Mesothelial cell of epicardium (in vitro differentiated cells): ENCODE data around the gene ABL2. TPM values are rescaled to one million over a fixed set of nuclear protein-coding genes. Genes with fewer than 3 reads are reported as not detected.

Source experiments
- DNase-seq, 2 experiments: peaks; one replicate each; pipeline ENCODE4 v3.0.0; 2021; ENCODE audit warnings: low spot score in 2 of 2; ENCODE audit not compliant: unreplicated experiment in 2 of 2
- H3K27ac Mint-ChIP-seq: 2 replicates; pipeline ENCODE4 v1.8.0; 2021; ENCODE audit warnings: mixed read lengths
- H3K27me3 Mint-ChIP-seq: 2 replicates; pipeline ENCODE4 v1.8.0; 2021; ENCODE audit warnings: low read depth, mixed read lengths
- H3K36me3 Mint-ChIP-seq: 2 replicates; pipeline ENCODE4 v1.8.0; 2021; ENCODE audit warnings: mixed read lengths
- H3K4me1 Mint-ChIP-seq: 2 replicates; pipeline ENCODE4 v1.8.0; 2021; ENCODE audit warnings: mixed read lengths
- H3K4me3 Mint-ChIP-seq: 2 replicates; pipeline ENCODE4 v1.8.0; 2021; ENCODE audit warnings: mild to moderate bottlenecking, moderate library complexity, mixed read lengths
- H3K9me3 Mint-ChIP-seq: 2 replicates; pipeline ENCODE4 v1.8.0; 2021; ENCODE audit warnings: mixed read lengths
- total RNA-seq: library from RNA; stranded (reverse); gene quantifications from 3 replicates; pipeline ENCODE4 v1.2.1, GENCODE V29; 2021
- TF ChIP-seq, protein P1 (sequence below): fragments of 200-600 bp; sonication (generic); IDR thresholded peaks from one replicate; pipeline ENCODE4 v1.5.0; 2021; ENCODE audit warnings: antibody characterized with exemption; ENCODE audit not compliant: unreplicated experiment

Gene ABL2
- total RNA-seq, 1 donor from 2014 or later: 23.7 TPM

DNA sequence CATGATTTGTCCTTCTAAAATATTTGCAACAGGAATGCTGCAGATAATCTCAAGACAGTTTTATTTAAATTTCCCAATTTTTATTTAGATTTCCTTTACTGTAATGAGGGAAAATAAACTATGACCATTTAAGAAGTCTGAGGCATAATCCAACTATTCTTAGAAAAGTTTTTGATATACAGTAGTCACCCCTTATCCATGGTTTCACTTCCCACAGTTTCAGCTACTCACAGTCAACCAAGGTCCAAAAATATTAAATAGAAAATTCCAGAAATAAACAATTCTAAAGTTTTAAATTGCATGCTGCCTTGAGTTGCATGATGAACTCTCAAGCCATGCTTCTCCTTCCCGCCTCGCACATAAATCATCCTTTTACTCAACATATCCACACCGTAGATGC is 114.3 kb downstream of the ABL2 start:
- H3K9me3 Mint-ChIP-seq: no peaks in the 10 kb centered on the region
- DNase-seq: no peak
- peaks cover 41% of the 10 kb centered on the region for H3K36me3 Mint-ChIP-seq
- H3K4me3 Mint-ChIP-seq: no peak overlapping the region
- no peaks in the 10 kb centered on the region for H3K4me1 Mint-ChIP-seq
- H3K27ac Mint-ChIP-seq: no peak overlapping the region
- TF ChIP-seq, protein P1, sequence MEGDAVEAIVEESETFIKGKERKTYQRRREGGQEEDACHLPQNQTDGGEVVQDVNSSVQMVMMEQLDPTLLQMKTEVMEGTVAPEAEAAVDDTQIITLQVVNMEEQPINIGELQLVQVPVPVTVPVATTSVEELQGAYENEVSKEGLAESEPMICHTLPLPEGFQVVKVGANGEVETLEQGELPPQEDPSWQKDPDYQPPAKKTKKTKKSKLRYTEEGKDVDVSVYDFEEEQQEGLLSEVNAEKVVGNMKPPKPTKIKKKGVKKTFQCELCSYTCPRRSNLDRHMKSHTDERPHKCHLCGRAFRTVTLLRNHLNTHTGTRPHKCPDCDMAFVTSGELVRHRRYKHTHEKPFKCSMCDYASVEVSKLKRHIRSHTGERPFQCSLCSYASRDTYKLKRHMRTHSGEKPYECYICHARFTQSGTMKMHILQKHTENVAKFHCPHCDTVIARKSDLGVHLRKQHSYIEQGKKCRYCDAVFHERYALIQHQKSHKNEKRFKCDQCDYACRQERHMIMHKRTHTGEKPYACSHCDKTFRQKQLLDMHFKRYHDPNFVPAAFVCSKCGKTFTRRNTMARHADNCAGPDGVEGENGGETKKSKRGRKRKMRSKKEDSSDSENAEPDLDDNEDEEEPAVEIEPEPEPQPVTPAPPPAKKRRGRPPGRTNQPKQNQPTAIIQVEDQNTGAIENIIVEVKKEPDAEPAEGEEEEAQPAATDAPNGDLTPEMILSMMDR: no peak
- no peaks in the 10 kb centered on the region for H3K27me3 Mint-ChIP-seq

DNA sequence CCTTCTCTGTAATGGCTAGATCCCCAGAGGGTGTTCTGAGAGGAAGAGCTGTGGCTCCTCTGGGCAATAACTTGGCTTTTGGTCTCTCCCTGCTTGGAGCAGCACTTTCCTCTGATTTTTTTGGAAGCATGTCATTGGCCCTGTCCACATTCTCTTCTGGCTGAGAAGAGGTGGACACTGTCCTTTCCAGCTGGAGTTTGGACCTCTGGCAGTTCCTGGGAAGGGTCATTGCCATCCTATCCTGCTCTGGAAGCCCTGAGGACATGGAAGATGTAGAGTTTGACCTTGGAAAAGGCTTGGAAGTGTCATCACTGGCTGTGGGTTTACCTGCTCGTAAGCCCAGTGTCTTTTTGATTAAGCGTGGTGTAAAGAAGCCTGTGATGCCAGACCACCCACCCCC is 120.8 kb downstream of the ABL2 start:
- Mint-ChIP-seq H3K4me1 (peaks cover 8% of the 10 kb centered on the region), H3K27ac (no peak overlapping the region), H3K36me3 (peaks cover 23% of the 10 kb centered on the region), H3K4me3 (no peak overlapping the region), H3K9me3 (no peaks in the 10 kb centered on the region), H3K27me3 (no peaks in the 10 kb centered on the region)
- TF ChIP-seq, protein P1: no peak
- no peak for DNase-seq

DNA sequence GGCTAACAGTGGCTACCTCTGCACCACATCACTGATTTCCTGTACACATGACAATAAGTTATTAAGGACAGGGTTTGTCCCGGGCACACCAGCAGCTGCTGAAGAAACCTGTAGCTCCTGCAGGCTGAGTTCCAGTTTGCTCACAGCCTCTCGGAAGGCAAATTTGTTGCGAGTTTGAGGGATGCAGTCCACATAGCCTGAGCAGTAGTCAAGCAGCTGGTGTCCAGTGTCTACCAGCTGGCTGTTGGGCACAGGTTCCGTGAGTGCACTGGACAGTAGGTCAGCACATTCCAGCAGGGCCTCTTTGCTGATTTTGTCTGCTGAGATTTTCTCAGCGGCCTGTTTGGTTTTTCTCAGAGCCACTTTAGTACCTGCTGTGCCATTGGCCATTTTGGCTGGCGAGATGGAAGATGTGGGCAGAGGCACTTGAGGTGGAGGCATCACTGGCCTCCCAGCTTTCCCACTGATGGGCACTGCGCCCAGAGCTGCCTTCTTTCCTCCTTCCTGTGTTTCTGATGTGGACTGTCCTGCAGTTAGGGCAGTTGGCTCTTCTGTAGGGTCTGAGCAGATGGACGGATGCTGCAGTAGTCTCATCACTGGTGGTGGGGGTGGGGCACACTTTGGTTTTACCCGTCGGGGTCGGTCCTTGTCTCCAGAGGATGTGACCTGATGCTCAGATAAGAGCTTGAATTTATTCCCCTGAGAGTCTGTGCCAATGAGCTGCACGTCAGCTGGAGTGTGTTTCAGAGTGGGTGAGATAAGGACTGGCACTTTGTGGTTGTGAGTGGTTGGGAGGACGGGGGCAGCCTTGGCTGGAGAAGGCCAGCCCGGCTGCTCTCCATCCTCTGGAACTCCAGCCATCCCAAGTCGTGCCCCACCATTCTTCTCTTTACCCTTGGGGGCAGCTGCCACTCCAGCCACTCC is 121.5 kb downstream of the ABL2 start:
- Mint-ChIP-seq H3K4me1 (peaks cover 8% of the 10 kb centered on the region), H3K36me3 (peaks cover 20% of the 10 kb centered on the region), H3K27ac (no peak overlapping the region), H3K4me3 (no peak overlapping the region), H3K27me3 (no peaks in the 10 kb centered on the region), H3K9me3 (no peaks in the 10 kb centered on the region)
- TF ChIP-seq, protein P1: no peak
- DNase-seq: no peak

DNA sequence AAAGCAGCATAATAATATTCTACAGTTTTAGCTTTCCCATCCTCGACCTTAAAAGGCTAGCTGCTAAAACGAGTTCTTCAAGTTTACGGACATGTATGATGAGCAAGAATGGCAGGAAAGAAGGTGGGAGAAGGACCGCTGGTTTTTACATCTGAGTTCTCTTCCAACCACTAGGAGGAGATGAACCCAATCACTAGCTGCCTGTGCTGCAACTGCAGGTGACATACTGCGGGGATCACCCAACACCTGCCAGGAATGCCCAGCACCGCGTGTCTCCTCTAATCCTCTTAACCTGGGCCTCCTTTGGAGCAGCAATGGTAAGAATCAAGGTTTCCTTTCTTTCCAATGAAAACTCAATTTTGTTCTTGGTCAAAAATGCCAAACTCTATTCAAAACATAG is 124.1 kb downstream of the ABL2 start:
- peaks cover 9% of the 10 kb centered on the region for H3K4me1 Mint-ChIP-seq
- H3K9me3 Mint-ChIP-seq: no peaks in the 10 kb centered on the region
- TF ChIP-seq, protein P1: peak; percentile 53
- H3K27me3 Mint-ChIP-seq: no peaks in the 10 kb centered on the region
- H3K27ac Mint-ChIP-seq: no peak overlapping the region
- no peak overlapping the region for H3K4me3 Mint-ChIP-seq
- peaks cover 24% of the 10 kb centered on the region for H3K36me3 Mint-ChIP-seq
- DNase-seq: no peak

DNA sequence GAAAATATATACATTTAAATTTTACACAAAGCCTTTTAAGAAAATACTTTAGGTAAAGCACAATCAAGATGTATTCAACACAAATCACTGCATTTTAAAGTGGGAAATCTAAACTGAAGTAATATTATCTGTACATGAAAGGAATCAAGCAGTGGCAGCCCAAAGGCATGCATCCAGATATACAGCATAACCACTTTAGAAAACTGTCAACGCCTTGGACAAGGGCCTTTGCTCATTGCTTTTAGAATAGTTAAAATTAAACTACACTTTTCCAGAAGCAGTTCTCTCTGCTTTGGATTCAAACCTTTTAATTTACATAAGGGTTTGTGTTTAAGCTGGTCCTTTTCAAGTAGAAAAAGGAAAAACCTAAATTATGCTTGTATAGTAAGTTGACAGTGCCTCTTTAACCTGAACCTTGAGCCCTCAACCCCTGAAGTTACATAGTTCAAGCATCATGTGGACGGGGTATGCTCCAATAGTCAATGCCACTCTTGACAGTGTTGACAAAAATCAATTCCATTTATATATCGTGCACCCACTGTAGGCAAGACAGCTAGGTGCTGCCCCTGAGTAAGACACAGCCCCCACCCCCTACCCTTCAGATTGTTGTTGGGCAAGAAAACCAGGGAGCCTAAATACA is 124.7 kb downstream of the ABL2 start:
- Mint-ChIP-seq H3K9me3 (no peaks in the 10 kb centered on the region), H3K4me3 (no peak overlapping the region), H3K4me1 (peaks cover 9% of the 10 kb centered on the region), H3K27me3 (no peaks in the 10 kb centered on the region), H3K36me3 (peaks cover 20% of the 10 kb centered on the region), H3K27ac (no peak overlapping the region)
- no peak for DNase-seq
- TF ChIP-seq, protein P1: no peak
